DMS79 treated with DMSO at 0.1 percent for 48 hours (cell line): ENCODE measurements around the gene DLX3.
"Not testable (repeated sequence)": the region's sequence is repeated elsewhere in the genome, so short reads cannot be mapped to it uniquely, and the experiment has no call there.

Source experiments
- DNase-seq: peaks from one replicate; lab custom pipeline; 2025; lab: John Stamatoyannopoulos, UW

The DLX3 gene

DNA sequence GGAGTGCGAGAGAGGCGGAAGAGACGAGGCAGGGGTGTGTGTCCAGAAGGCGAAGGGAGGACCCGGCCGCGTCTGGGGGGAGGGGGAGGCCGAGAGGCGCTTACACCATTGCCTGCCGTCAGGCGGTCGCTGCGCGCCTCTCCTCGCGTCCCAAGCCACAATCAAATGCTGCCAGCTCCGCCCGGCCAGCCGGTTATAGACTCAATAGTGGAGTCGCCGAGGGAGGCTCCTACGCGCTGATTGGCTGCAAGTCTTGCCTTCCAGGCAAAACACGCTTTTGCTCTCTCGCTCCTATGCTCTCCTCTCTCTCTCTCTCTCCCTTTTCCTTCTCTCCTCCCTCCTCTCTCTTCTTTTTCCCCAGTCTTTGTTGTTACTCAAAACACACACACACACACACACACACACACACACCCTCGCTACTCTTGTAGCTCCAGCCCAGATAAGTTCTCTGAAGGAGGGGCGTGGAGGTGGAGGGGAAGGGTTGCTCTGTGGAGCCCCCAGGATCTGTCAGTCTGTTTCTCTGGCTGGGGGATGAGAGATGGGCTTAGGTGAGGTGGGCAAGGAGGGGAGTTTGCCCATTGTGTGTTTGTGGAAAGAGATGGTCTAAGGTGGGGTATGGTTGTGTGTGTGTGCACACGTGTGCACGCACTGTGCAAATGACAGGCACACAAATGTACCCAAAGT, at the start of gene DLX3:
DLX3 (minus strand) TSS at position 170 of the 684 bp plus-strand sequence. CDS start 226 bp downstream, outside the sequence.
- peak; percentile 76 for DNase-seq

- DNase-seq, result peak; percentile 93
Observed at GRCh38 chr17:50044483-50044882, 49.5 kb upstream of the DLX3 start.

GRCh38 chr17:50043290-50044148, 48.5 kb upstream of the DLX3 start:
- no peak for DNase-seq

- DNase-seq, result no peak
Observed at GRCh38 chr17:50042211-50042610, 47.2 kb upstream of the DLX3 start.

- not testable (repeated sequence) for DNase-seq
Observed at GRCh38 chr17:50040496-50040895, 45.5 kb upstream of the DLX3 start.

- DNase-seq, result no peak
Observed at GRCh38 chr17:50039058-50039457, 44.0 kb upstream of the DLX3 start.

GRCh38 chr17:50037321-50038107, 42.5 kb upstream of the DLX3 start:
- DNase-seq, result peak; percentile 33

DNA sequence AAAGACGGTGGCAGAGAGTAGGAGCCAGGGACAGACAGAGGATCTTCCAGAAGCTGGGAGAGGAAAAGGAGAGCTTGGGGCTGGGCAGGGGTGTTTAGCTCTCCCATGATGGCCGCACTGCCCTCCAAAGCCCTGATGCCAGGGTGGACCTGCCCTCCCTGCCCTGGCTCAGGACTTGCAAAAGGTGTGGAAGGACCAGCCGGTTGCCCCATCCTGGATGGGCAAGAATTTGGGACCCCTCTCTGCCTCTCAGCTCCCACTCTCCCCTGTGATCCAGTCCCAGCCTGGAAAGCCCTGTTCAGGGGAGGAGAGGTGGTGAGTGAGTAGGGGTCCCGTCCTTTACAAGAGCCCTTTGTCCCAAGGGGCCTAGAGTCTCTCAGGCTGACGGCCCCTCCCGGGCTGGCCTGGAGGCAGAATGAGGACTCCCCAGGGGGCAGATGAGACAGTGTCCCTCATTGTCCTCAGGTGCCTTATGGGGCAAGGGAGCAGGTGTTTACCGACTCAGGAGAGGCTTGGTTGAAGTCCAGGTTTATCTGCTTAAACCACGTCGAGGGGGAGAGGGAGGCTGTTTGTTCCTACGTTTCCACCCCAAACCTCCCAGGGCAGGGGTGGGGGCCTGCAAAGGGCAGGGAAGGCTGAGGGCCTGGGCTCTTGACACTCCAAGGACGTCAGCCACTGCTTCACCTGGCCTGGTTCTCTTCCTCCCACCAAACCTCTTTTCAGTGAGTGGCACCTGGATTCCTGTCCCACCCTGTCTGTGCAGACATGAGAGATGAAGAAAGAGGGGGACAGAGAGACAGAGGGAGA, 41.6 kb upstream of the DLX3 start:
- DNase-seq, result peak; percentile 28

- no peak for DNase-seq
Observed at GRCh38 chr17:50035945-50036344, 40.9 kb upstream of the DLX3 start.

DNA sequence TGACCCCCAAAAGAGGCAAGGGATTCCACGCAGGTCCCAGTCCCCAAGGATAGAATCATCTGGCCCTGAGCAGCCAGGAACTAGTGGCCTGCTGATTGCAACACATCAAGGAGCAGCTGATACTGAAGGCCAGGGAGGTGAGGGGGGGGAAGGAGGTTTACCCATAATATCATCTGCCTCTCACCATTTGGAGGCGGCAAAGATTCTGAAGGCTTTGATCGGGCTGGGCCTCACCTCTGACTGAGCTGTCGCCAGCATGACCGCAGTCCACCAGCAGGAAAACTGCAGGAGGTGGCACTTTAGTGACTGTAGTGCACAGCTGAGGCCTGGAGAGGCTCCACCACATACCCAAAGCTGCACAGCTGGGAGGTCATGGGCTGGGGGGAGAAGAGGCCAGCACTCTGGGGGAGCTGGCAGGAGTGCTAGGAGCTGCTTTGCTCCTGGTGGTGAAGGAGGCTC, 40.4 kb upstream of the DLX3 start:
- DNase-seq, result no peak

DNA sequence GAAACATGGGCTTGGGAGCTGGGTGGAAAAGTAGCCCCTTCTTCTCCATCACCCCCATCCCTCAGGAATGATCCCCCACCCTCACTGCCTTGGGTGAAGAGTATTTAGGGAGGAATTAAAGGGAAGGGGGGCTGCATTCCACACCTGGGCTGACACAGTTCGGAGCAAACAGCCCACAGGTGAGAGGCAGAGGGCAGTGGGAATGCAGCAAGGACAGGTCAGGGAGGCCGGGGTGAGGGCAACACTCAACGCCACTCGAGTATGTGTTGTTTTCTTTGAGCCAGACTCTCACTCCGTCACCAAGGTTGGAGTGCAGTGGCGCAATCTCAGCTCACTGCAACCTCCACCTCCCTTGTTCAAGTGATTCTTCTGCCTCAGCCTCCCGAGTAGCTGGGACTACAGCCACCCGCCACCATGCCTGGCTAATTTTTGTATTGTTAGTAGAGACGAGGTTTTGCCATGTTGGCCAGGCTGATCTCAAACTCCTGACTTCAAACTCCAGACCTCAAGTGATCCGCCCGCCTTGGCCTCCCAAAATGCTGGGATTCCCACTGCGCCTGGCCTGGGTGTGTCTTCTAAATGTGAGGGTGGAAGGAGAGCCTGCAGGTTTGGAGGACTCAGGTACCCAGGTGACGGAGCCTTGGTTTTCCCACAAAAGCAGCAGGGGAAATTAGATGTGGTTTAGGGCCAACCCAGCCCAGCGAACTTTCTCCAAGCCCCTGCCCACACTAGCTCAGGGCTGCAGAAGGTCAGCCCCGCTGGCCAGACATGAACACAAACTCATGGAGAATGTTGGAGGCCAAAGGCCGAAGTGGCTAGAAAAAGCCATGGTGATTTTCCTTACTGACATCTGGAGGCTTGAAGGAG, 39.7 kb upstream of the DLX3 start:
- no peak for DNase-seq

GRCh38 chr17:50033316-50033715, 38.3 kb upstream of the DLX3 start:
- DNase-seq, result no peak

DNA sequence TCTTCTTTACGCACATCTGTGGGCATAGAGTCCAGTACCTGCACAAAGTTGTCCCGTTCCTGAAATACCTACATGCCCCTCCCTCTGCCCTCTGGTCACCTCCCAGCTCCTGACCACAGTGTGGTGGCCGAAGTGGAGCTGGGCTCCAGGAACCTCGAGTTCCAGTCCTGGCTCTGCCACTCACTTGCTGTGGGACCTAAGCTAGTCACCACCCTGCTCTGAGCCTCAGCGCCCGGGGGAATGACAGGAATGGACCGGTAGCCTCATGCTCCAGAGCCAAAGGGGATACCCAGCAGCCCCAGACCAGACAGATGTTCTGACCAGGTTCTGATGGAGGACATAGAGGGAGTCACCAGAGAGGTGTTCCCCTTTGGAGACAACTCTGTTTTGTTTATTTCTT, 34.2 kb upstream of the DLX3 start:
- no peak for DNase-seq

GRCh38 chr17:50028736-50029120, 33.7 kb upstream of the DLX3 start:
- DNase-seq, result no peak

- DNase-seq, result no peak
Observed at GRCh38 chr17:50027881-50028735, 33.1 kb upstream of the DLX3 start.

- DNase-seq, result no peak
Observed at GRCh38 chr17:50027172-50027880, 32.3 kb upstream of the DLX3 start.

DNA sequence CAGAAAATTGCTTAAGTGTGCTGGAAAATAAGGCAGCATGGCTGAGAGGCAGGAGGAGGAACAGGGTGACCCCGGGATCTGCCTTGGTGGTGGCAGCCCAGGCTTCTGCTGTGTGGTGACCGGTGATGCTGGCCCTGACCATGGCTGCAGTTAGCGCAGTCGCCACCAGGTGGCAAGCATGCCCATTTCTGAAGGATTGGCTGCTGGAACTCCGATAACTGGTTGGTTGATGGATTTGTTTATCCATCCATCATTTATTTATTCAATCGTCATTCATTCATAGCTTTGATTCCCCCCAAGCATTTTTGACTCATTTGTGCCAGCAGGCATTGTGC, 31.8 kb upstream of the DLX3 start:
- peak; percentile 64 for DNase-seq

GRCh38 chr17:50026046-50026675, 31.1 kb upstream of the DLX3 start:
- no peak for DNase-seq

GRCh38 chr17:50024808-50025207, 29.8 kb upstream of the DLX3 start:
- no peak for DNase-seq
